Stimulated activated CD8-positive, alpha-beta memory T cell treated with anti-CD3 and anti-CD28 coated beads, Interleukin-15, amount 100 ng/mL, for 4 hours (primary cell): Measurements from ENCODE around the gene JMJD6.
"Not testable (repeated sequence)": the region's sequence is repeated elsewhere in the genome, so short reads cannot be mapped to it uniquely, and the experiment has no call there.

Source experiments
- DNase-seq, 2 donors: peaks; one replicate each; pipeline ENCODE4 v3.0.0-alpha.2; 2020; ENCODE audit warnings: low read depth in 2 of 2

JMJD6 gene

DNA sequence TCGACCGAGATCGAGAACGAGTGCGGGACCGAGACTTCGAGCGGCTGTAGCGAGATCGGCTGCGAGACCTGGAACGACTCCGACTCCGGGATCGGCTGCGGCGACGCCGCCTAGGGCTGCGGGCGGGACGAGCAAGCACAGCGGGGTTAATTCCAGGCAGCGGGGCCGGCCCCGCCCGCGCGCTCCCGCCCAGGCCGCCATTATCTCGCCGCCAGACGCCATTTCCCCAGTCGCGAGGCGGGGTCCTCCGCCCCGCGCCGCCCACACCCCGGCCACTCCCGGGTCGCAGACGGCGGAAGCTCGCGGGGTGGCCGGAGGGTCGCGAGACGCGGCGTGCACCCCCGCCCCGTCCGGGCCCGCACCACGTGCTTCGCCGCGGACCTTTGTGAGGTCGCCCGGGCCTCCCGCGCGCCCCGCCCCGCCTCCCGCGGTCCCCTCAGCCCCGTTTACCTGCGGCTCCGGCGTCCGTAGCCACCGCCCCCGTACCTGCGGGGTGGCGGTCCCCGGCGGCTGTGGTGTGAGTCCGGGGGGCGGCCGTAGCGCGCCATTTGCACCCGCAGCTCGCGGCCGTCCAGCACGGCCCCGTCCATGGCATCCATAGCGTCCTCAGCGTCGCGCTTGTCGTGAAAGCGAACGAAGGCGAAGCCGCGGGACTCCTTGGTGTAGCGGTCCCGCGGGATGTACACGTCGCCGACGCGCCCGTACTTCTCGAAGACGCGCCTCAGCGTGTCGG lies 10.1 kb upstream of the JMJD6 start:
- DNase-seq, result peak in 1 of 2 donors; percentile 55

DNA sequence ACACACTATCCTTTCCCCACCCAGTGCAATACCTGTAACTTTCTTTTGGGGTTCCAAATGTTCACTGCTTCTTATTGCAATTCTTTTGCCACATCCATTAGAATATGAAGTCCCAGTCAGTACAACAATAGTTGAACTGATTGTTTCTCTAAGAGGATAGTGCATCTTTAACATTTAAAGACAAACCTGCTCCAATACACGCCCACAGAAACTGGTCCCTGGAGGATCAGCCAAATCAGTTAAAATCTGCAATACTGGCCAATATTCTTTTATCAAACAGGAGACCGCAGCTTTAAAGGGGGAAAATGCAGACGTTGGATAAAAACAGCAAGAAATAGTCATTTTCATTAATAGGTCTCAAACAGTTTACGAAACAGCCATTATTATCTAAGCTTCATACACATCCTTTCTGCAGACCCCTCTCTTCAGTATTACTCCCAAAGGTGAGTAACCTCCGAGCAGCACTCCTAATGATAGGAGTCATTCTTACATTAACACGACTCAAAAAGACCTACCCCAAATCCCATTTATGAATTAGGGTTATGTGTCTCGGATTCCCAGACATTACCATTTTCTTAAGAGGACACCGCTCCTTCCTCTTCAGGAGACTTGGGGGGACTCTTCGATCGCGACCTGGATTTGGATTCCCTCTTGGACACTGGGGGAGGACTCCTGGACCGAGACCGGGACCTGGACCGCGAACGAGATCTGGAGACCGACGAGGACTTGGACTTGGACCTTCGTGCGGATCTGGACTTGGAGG lies 9.4 kb upstream of the JMJD6 start:
- no peak for DNase-seq

GRCh38 chr17:76735006-76735405 lies 8.6 kb upstream of the JMJD6 start:
- DNase-seq, result no peak

DNA sequence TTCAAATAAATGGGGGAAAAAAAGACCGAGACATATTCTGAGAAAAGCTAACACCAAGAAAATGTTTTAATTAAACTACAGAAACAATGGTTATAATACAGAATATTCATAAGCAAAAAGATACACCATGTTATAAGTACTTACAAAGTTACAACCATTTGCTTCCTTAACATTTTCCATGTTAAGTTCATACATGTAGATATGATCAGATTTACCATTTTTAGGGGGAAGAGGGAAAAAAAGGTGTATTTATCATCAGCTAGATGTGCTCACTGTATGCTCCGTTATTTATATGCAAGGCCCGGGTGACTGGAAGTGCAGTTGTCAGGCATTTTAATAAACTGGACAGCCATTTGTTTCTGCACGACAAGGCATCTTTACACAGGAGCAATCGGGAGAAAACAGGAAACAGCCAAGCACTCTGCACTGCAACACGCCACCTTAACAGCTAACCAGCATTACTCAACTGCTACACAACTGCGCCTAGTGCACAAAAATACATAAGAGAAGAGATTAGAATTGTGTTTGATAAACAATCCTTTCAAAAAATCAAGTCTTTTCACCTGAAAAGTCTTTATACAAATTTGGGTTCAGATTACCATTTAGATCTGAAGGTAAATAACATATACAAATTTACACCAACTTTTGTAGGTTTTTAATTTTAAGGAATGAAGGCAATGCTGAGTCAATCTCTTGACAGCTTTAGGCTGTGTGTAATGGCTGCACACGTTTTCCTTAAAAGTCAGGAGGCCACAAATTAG lies 7.9 kb upstream of the JMJD6 start:
- DNase-seq, result no peak

GRCh38 chr17:76733618-76733957 lies 7.2 kb upstream of the JMJD6 start:
- DNase-seq, result no peak

- no peak for DNase-seq
These were observed 6.6 kb upstream of the JMJD6 start for GRCh38 chr17:76732734-76733617.

DNA sequence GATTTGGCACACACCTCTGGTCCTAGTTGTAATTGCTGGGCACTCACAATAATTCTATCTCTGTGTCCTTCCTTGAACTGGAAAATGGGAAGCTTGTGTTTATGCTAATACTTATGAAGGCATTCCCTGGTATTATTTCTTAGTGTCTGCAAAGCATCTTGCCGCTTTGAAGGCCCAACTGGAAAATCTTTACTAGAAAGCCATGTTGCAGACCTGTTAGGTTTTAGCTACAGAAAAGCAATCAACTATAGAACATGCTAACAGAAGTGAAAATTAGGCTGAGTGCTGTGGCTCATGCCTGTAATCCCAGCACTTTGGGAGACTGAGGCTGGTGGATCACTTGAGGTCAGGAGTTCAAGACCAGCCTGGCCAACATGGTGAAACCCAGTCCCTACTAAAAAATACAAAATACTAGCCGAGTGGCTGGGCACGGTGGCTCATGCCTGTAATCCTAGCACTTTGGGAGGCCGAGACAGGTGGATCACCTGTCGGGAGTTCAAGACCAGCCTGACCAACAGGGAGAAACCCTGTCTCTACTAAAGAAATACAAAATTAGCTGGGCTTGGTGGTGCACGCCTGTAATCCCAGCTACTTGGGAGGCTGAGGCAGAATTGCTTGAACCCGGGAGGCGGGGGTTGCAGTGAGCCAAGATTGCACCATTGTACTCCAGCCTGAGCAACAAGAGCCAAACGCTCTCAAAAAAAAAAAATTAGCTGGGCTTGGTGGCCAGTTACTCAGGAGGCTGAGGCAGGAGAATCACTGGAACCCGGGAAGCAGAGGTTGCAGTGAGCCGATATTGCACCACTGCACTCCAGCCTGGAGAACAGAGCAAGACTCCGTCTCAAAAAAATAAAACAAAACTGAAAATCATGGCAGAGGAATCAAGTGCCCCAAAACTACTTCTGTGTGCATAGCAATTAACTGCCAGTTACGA lies 5.7 kb upstream of the JMJD6 start:
- DNase-seq, result not testable (repeated sequence)

GRCh38 chr17:76727745-76728456 lies 1.5 kb upstream of the JMJD6 start:
- DNase-seq, result no peak

DNA sequence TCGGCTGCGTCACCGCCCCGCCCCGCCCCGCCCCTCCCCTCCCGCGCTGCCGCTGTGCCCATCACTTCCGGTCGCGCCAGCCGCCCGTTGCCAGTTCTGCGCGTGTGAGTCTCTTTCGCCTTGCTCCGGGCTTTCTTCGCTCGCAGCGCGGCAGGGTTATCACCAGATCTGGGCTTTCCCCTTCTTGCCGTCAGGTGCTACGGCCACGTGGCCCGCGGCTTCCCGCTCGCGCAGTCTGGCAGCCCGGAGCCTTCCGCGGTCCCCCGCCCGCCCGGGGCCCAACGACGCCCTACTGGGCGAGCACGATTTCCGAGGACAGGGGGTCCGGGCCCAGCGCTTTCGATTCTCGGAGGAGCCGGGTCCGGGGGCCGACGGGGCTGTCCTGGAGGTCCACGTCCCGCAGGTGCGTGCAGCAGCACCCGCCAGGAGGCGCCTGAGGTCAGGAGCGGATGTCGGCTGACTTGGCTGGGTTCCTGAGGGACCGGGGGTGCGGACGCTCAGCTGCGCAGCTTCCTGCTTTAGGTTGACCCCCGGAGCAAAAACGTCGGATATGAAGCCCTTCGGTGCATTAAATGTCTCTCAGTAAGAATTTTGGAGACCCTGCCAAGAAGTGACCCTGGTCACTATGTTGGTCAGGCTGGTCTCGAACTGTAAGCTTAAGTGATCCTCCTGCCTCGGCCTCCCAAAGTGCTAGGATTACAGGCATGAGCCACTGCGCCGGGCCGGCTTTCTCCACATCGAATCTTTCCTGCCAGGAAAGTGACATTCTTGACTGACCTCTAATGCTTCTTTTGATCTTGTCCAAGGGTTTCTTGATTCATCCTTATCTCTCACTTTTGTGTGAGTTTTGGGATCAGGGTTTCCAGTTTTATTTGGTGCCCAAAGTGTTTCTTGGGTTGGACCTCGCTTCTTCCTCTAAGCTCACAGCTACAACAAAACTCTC lies 641 bp upstream of the JMJD6 start, which contains the start of gene METTL23:
TSS of gene METTL23 (plus strand) at position 64 of the 943 bp plus-strand sequence. CDS start 2,872 bp downstream, outside the sequence.
- no peak for DNase-seq

- peak in 1 of 2 donors; percentile 57 for DNase-seq
These were observed 701 bp downstream of the JMJD6 start for GRCh38 chr17:76725580-76726230.

DNA sequence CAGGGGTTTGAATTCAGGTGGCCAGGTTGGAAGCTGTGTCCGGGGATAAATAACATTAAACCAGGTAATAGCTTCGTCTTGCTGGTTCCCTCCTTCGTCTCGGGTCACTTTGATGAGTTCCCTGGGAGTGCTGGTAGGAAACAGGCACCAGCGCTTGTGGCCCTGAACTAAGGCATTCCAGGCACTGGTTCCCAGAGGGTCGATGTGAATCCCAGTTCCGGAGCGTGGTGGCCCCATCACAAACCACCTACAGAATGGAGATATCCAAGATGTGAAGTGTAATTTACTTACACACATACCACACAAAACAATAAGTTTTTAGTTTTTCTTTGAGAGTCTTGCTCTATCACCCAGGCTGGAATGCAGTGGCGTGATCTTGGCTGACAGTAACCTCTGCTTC lies 2.6 kb downstream of the JMJD6 start:
- DNase-seq, result no peak

DNA sequence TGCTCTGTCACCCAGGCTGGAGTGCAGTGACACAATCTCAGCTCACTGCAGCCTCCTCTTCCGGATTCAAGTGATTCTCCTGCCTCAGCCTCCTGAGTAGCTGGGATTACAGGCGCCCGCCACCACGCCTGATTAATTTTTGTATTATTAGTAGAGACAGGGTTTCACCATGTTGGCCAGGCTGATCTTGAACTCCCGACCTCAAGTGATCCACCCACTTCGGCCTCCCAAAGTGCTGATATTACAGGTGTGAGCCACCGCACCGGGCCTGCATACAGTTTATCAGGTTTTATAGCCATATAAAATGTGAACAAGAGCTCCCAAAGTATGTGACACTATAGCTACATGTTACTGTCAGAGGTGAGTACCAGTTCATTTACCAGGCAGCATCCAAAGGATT lies 3.4 kb downstream of the JMJD6 start:
- DNase-seq, result not testable (repeated sequence)

- DNase-seq, result no peak
These were observed 4.1 kb downstream of the JMJD6 start for GRCh38 chr17:76722279-76722678.

DNA sequence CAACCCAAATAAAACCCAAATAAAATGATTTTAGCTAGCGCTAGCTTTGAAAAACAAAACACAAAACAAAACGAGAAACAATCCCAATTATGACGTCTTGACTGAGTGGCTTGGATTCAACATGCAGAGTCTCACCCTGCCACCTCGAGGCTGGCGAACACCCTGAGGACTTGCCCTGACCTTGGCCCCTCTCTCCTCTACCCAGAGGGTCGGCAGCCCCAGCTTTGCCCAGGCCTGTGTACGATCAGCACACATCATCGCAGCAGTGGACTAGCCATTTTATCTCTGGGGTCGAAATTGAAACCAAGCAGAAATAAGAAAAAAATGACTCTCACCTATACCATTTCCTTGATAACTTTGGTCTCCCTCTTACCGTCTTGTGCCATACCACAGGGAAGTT lies 4.9 kb downstream of the JMJD6 start:
- DNase-seq, result no peak

DNA sequence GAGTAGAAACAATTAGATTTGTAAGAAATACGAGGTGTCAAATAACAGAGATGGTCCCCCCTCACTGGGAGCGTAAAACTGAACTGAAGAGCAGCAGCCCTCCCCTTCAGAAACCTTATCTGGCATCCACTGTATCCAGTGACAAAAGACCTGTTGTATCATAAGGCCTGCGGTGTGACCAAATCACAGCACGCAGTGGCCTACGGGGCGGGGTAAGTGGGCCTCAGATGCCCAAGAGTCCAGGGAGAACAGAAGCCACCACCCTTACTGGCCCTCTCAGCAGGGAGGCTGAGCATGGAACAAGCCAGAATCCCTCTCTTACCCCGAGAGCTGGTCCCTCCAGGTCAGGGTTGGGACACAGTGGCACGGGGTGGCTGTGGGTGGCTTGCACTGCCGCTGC lies 5.5 kb downstream of the JMJD6 start:
- no peak for DNase-seq

DNA sequence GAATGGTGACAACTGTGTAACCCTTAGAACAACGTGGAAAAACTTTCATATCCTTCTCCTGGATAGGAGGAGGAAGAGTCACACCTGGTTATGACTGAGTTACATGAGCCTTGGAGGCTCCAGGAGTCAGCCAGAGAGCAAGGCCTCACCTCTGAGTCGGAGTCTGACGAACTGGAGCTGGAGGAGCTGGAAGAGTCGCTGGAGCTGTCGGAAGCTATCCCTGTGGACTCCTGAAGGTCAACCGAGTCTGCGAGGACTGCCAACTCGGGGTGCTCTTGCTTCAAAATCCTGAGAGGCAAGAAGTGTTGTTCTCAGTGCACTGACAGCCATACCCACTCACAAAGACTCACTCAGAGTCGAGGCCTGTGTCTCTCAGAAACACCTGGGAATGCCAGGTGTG lies 6.2 kb downstream of the JMJD6 start:
- no peak for DNase-seq

GRCh38 chr17:76718516-76718915 lies 7.9 kb downstream of the JMJD6 start:
- DNase-seq, result no peak

GRCh38 chr17:76716839-76717215 lies 9.6 kb downstream of the JMJD6 start:
- DNase-seq, result no peak
